Measurements from ENCODE around the gene DAAM1. TPM values are rescaled to one million over a fixed set of nuclear protein-coding genes. Genes with fewer than 3 reads are reported as not detected.

The DAAM1 gene
- total RNA-seq, 1 experiment from 2014 or later = 11.5 TPM

DNA sequence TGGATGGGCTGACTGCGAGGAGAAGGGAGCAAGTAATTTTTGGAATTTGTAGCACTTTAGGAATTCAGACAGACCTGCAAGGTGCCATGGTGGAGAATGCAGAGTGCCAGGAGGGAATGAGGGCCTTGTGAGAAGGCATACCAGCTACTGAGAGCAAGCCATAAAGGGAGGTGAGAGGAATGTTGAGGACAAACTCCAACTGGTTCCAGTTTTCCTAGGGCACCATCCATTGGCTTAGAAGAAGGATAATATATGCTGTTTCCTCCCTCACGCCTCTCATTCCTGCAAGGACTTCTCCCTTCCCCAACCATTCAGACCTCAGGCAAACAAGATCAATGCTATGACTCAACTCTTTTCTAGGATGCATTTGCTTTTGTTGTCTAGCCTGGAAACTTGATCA is 11.2 kb upstream of the DAAM1 start:
- no TSS peak for BruUV-seq (replicated peaks)
- DNase-seq (ENCODE audit: low spot score) = no peak
- Histone ChIP-seq H3K4me1 (ENCODE audit: insufficient read depth, low read length, poor library complexity, severe bottlenecking) (no peaks in the 10 kb centered on the region), H3K27ac (ENCODE audit: low read depth, low read length, poor library complexity, severe bottlenecking) (no peak overlapping the region), H3K9me3 (ENCODE audit: low read depth, low read length, poor library complexity, severe bottlenecking) (no peaks in the 10 kb centered on the region), H3K27me3 (replicated peaks; ENCODE audit: insufficient read depth, low read depth, low read length, poor library complexity) (peaks cover 5% of the 10 kb centered on the region), H3K4me3 (ENCODE audit: low read depth, low read length, poor library complexity, severe bottlenecking) (no peak overlapping the region), H3K36me3 (ENCODE audit: insufficient read depth, low read length, poor library complexity, severe bottlenecking) (no peaks in the 10 kb centered on the region)
- intact Hi-C loops (cut with micrococcal nuclease; ENCODE audit: unreplicated experiment) = no loop called here
- POLR2A ChIA-PET (ENCODE audit: low non-redundant PET) = no interaction called here
- no peak for TF ChIP-seq EZH2 (IDR thresholded peaks at IDR 0.05; ENCODE audit: borderline replicate concordance, low read depth, low read length, poor library complexity, severe bottlenecking)
- TF ChIP-seq, protein P1, sequence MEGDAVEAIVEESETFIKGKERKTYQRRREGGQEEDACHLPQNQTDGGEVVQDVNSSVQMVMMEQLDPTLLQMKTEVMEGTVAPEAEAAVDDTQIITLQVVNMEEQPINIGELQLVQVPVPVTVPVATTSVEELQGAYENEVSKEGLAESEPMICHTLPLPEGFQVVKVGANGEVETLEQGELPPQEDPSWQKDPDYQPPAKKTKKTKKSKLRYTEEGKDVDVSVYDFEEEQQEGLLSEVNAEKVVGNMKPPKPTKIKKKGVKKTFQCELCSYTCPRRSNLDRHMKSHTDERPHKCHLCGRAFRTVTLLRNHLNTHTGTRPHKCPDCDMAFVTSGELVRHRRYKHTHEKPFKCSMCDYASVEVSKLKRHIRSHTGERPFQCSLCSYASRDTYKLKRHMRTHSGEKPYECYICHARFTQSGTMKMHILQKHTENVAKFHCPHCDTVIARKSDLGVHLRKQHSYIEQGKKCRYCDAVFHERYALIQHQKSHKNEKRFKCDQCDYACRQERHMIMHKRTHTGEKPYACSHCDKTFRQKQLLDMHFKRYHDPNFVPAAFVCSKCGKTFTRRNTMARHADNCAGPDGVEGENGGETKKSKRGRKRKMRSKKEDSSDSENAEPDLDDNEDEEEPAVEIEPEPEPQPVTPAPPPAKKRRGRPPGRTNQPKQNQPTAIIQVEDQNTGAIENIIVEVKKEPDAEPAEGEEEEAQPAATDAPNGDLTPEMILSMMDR (conservative IDR thresholded peaks at IDR 0.05; ENCODE audit: low read depth, low read length) = no peak
- CTCF ChIA-PET = no interaction called here

DNA sequence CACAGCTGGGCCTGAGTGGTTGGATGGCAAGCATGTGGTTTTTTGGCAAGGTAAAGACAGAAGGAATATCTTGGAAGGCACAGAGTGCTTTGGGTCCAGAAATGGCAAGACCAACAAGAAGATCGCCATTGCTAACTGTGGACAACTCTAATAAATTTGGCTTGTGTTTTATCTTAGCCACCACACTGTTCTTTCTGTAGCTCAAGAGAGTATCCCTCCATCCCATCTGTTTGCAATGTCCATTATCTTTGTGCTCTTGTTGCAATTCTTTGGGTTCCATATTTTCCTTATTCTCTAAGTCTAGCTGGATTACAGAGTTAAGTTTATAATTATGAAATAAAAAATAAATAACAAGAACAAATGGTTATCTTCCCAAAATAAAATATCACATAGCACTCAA is 6.7 kb upstream of the DAAM1 start:
- Histone ChIP-seq H3K4me1 (ENCODE audit: insufficient read depth, low read length, poor library complexity, severe bottlenecking) (no peaks in the 10 kb centered on the region), H3K4me3 (ENCODE audit: low read depth, low read length, poor library complexity, severe bottlenecking) (no peak overlapping the region), H3K9me3 (ENCODE audit: low read depth, low read length, poor library complexity, severe bottlenecking) (no peaks in the 10 kb centered on the region), H3K27me3 (replicated peaks; ENCODE audit: insufficient read depth, low read depth, low read length, poor library complexity) (peaks cover 22% of the 10 kb centered on the region), H3K36me3 (ENCODE audit: insufficient read depth, low read length, poor library complexity, severe bottlenecking) (no peaks in the 10 kb centered on the region), H3K27ac (ENCODE audit: low read depth, low read length, poor library complexity, severe bottlenecking) (no peak overlapping the region)
- ChIA-PET POLR2A (ENCODE audit: low non-redundant PET) (no interaction called here), CTCF (no interaction called here)
- DNase-seq (ENCODE audit: low spot score) = no peak
- TF ChIP-seq EZH2 (IDR thresholded peaks at IDR 0.05; ENCODE audit: borderline replicate concordance, low read depth, low read length, poor library complexity, severe bottlenecking) = no peak
- TF ChIP-seq, protein P1 (conservative IDR thresholded peaks at IDR 0.05; ENCODE audit: low read depth, low read length) = no peak
- no TSS peak for BruUV-seq (replicated peaks)
- intact Hi-C loops (cut with micrococcal nuclease; ENCODE audit: unreplicated experiment) = no loop called here

DNA sequence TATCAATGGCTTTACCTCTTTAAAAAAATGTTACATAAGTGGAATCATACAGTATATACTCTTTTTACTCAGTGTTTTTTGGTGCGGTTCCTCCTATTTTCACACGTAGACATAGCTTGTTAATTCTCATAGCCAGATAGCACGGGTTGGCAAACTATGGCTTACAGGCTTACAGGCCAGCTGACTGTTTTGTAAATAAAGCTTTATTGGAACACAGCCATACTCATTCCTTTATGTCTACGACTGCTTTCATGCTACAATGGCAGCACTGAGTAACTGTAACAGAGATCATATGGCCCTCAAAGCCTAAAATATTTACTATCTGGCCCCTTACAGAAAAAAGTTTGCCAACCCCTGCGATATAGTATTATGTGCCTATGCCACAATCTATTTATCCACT is 5.8 kb upstream of the DAAM1 start:
- TF ChIP-seq EZH2 (IDR thresholded peaks at IDR 0.05; ENCODE audit: borderline replicate concordance, low read depth, low read length, poor library complexity, severe bottlenecking) = no peak
- TF ChIP-seq, protein P1 (conservative IDR thresholded peaks at IDR 0.05; ENCODE audit: low read depth, low read length) = no peak
- H3K27ac ChIP-seq (ENCODE audit: low read depth, low read length, poor library complexity, severe bottlenecking) = no peak overlapping the region
- no peak for DNase-seq (ENCODE audit: low spot score)
- no peaks in the 10 kb centered on the region for H3K9me3 ChIP-seq (ENCODE audit: low read depth, low read length, poor library complexity, severe bottlenecking)
- H3K4me3 ChIP-seq (ENCODE audit: low read depth, low read length, poor library complexity, severe bottlenecking) = no peak overlapping the region
- CTCF ChIA-PET = no interaction called here
- intact Hi-C loops (cut with micrococcal nuclease; ENCODE audit: unreplicated experiment) = no loop called here
- H3K27me3 ChIP-seq (replicated peaks; ENCODE audit: insufficient read depth, low read depth, low read length, poor library complexity) = peaks cover 29% of the 10 kb centered on the region
- no TSS peak for BruUV-seq (replicated peaks)
- POLR2A ChIA-PET (ENCODE audit: low non-redundant PET) = no interaction called here
- no peaks in the 10 kb centered on the region for H3K4me1 ChIP-seq (ENCODE audit: insufficient read depth, low read length, poor library complexity, severe bottlenecking)
- no peaks in the 10 kb centered on the region for H3K36me3 ChIP-seq (ENCODE audit: insufficient read depth, low read length, poor library complexity, severe bottlenecking)
